Keratinocyte (primary cell): ENCODE data around the gene THBS2.

ENCODE experiments used
- CTCF ChIP-seq, 3 experiments: IDR thresholded peaks in 1 of 3; conservative IDR thresholded peaks in 1 of 3; optimal IDR thresholded peaks in 1 of 3; 2 replicates in 2 of 3; 3 replicates in 1 of 3; pipeline versions ENCODE3 to v1.5.1; 2011; ENCODE audit warnings: low read length in 3 of 3, mild to moderate bottlenecking in 3 of 3, moderate library complexity in 2 of 3, control low read depth in 1 of 3, inconsistent platforms in 1 of 3; ENCODE audit not compliant: insufficient read depth in 2 of 3; ENCODE audit errors: extremely low read depth in 1 of 3
- EZH2 ChIP-seq: IDR thresholded peaks from one replicate; pipeline ENCODE4 v1.6.1; 2012; ENCODE audit warnings: inconsistent platforms, mild to moderate bottlenecking, low read length, moderate library complexity

DNA sequence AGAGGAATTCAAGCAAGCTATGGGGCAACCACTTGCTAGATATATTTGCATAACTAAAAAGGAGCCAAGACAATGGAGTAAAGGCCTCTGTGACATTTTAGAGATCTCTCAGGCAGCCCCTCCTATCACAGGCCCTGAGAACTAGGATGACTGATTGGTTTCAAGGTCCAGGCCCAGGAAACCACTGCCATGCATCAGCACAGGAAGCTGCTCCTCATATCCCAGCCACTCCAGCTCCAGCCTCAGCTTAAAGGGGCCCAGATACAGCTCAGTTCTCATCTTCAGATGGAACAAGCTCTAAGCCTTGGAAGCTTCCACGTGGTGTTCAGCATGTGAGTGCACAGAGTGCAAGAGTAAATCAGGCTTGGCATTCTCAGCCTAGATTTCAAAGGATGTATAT, 21.1 kb upstream of the THBS2 start:
- TF ChIP-seq CTCF (optimal IDR thresholded peaks at IDR 0.05 in 1 of 3, IDR thresholded peaks at IDR 0.05 in 1 of 3, conservative IDR thresholded peaks at IDR 0.05 in 1 of 3; ENCODE audit: extremely low read depth in 1 of 3, insufficient read depth in 2 of 3, low read length in 3 of 3) (no peak), EZH2 (no peak)
